ENCODE data around the gene S100A9. TPM values are rescaled to one million over a fixed set of nuclear protein-coding genes. Genes with fewer than 3 reads are reported as not detected.

The S100A9 gene
- polyA plus RNA-seq, 3 donors: 20,498 to 43,602 (median 40,800) TPM

DNA sequence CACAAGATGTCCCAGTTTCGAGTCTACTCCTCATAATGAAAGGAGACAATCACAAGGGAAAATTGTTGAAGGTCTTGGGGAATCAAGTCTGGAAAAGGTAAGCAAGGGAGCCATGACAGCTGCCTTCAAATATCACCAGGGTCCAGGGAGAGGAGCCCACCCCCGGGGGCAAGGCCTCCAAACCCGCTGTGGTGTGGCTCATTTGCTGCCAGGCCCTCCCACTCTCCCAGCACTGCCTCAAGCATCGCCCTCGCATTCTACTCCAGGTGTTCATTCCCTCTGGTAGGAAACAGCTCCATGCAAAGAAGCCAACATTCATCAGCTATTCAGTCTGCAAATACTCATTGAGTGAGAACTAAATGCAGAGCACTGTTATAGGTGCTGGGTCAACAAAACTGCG lies 8.6 kb downstream of the S100A9 start:
- Histone ChIP-seq H3K4me2 (replicated peaks; ENCODE audit: extremely low read depth, low read length, poor library complexity, severe bottlenecking) (peak overlapping the region; percentile 54), H3K9ac (ENCODE audit: insufficient read depth, low read length, poor library complexity, severe bottlenecking) (no peak overlapping the region), H3K79me2 (ENCODE audit: insufficient read depth, low read length) (peaks cover 56% of the 10 kb centered on the region), H2AFZ (ENCODE audit: insufficient read depth, low read depth, low read length, poor library complexity, severe bottlenecking) (no peak overlapping the region), H4K20me1 (ENCODE audit: insufficient read depth, low read length) (peaks cover 4% of the 10 kb centered on the region), H3K36me3 (replicated peaks in 1 of 2; ENCODE audit: control insufficient read depth in 1 of 2, insufficient read depth in 2 of 2, low read length in 2 of 2) (no peaks in the 10 kb centered on the region), H3K9me3 (replicated peaks in 1 of 2; ENCODE audit: control insufficient read depth in 1 of 2, insufficient read depth in 1 of 2, low read length in 2 of 2) (no peaks in the 10 kb centered on the region), H3K4me3 (replicated peaks in 1 of 3; ENCODE audit: low read depth in 2 of 3, low read length in 3 of 3) (peak overlapping the region in 1 of 3 experiments; percentile 24), H3K4me1 (ENCODE audit: control insufficient read depth in 1 of 2, insufficient read depth in 2 of 2, low read length in 2 of 2) (peaks cover 97 to 100% of the 10 kb centered on the region in 2 donors), H3K27me3 (ENCODE audit: control insufficient read depth in 2 of 2, insufficient read depth in 2 of 2, low read length in 2 of 2) (no peaks in the 10 kb centered on the region), H3K27ac (ENCODE audit: low read depth in 1 of 2, low read length in 2 of 2) (peak overlapping the region; percentile 78 to 85)
- H3K9me3 Mint-ChIP-seq: peaks cover 0 to 3% (median 1%) of the 10 kb centered on the region in 7 donors
- TF ChIP-seq, protein P1, sequence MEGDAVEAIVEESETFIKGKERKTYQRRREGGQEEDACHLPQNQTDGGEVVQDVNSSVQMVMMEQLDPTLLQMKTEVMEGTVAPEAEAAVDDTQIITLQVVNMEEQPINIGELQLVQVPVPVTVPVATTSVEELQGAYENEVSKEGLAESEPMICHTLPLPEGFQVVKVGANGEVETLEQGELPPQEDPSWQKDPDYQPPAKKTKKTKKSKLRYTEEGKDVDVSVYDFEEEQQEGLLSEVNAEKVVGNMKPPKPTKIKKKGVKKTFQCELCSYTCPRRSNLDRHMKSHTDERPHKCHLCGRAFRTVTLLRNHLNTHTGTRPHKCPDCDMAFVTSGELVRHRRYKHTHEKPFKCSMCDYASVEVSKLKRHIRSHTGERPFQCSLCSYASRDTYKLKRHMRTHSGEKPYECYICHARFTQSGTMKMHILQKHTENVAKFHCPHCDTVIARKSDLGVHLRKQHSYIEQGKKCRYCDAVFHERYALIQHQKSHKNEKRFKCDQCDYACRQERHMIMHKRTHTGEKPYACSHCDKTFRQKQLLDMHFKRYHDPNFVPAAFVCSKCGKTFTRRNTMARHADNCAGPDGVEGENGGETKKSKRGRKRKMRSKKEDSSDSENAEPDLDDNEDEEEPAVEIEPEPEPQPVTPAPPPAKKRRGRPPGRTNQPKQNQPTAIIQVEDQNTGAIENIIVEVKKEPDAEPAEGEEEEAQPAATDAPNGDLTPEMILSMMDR (IDR thresholded peaks at IDR 0.05): no peak
- peaks cover 99% of the 10 kb centered on the region for H3K4me1 Mint-ChIP-seq
- peaks cover 5 to 16% of the 10 kb centered on the region in 2 donors for H3K36me3 Mint-ChIP-seq
- H3K4me3 Mint-ChIP-seq: no peak overlapping the region
- peaks cover 0 to 1% (median 0%) of the 10 kb centered on the region in 3 donors for H3K27me3 Mint-ChIP-seq (ENCODE audit: low read depth in 3 of 3)
- H3K27ac Mint-ChIP-seq: peak overlapping the region; percentile 68 to 98 (median 94)
- intact Hi-C loops (cut with micrococcal nuclease): loop anchor here in 1 of 2 donors (10.0 kb wide), 1 partner anchor 209 kb away; no protein-coding TSS in a partner anchor
- 100% methylated on average over 1 of the region's 6 CpGs for WGBS (ENCODE audit: insufficient coverage)
- peak in 1 of 3 donors; percentile 1 for DNase-seq

DNA sequence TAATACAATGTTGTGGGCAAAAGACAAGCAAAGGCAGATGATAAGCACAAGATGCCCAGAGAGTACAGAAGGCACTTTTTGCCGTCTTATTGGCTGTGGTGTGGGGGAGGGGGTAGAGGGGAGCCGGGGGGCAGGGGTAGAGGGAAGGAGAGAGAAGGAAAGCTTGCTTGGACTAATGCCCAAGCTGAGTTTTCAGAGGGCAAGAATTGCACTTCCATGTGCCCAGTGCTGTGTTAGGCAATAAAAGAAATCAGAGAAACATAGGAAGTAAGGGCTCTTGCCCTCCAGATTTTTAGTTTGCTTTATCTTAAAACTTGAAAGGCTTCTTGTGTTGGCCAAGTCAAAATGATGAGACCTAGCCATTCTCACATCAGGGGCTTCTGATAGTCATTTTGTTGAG lies 9.4 kb downstream of the S100A9 start:
- WGBS (ENCODE audit: insufficient coverage): 0% methylated on average over 1 of the region's 2 CpGs
- no peaks in the 10 kb centered on the region for H3K27me3 ChIP-seq (ENCODE audit: control insufficient read depth in 2 of 2, insufficient read depth in 2 of 2, low read length in 2 of 2)
- Mint-ChIP-seq H3K27ac (peak overlapping the region; percentile 70 to 98 (median 94)), H3K4me1 (peaks cover 99% of the 10 kb centered on the region), H3K27me3 (ENCODE audit: low read depth in 3 of 3) (peaks cover 0 to 1% (median 0%) of the 10 kb centered on the region in 3 donors), H3K9me3 (peaks cover 0 to 6% (median 1%) of the 10 kb centered on the region in 7 donors), H3K4me3 (peak overlapping the region in 1 of 2 donors; percentile 32), H3K36me3 (peaks cover 9 to 21% of the 10 kb centered on the region in 2 donors)
- H3K4me2 ChIP-seq (replicated peaks; ENCODE audit: extremely low read depth, low read length, poor library complexity, severe bottlenecking): peak overlapping the region; percentile 54
- peaks cover 99 to 100% of the 10 kb centered on the region in 2 donors for H3K4me1 ChIP-seq (ENCODE audit: control insufficient read depth in 1 of 2, insufficient read depth in 2 of 2, low read length in 2 of 2)
- intact Hi-C loops (cut with micrococcal nuclease): loop anchor here in 1 of 2 donors (10.0 kb wide), 1 partner anchor 208 kb away; no protein-coding TSS in a partner anchor
- H3K79me2 ChIP-seq (ENCODE audit: insufficient read depth, low read length): peaks cover 56% of the 10 kb centered on the region
- H3K27ac ChIP-seq (ENCODE audit: low read depth in 1 of 2, low read length in 2 of 2): peak overlapping the region; percentile 78 to 85
- H3K4me3 ChIP-seq (replicated peaks in 1 of 3; ENCODE audit: low read depth in 2 of 3, low read length in 3 of 3): peak overlapping the region in 1 of 3 experiments; percentile 54
- no peaks in the 10 kb centered on the region for H4K20me1 ChIP-seq (ENCODE audit: insufficient read depth, low read length)
- H3K9me3 ChIP-seq (replicated peaks in 1 of 2; ENCODE audit: control insufficient read depth in 1 of 2, insufficient read depth in 1 of 2, low read length in 2 of 2): no peaks in the 10 kb centered on the region
- no peaks in the 10 kb centered on the region for H3K36me3 ChIP-seq (replicated peaks in 1 of 2; ENCODE audit: control insufficient read depth in 1 of 2, insufficient read depth in 2 of 2, low read length in 2 of 2)
- TF ChIP-seq, protein P1 (IDR thresholded peaks at IDR 0.05): no peak
- no peak overlapping the region for H3K9ac ChIP-seq (ENCODE audit: insufficient read depth, low read length, poor library complexity, severe bottlenecking)
- H2AFZ ChIP-seq (ENCODE audit: insufficient read depth, low read depth, low read length, poor library complexity, severe bottlenecking): peak overlapping the region; percentile 20
- DNase-seq: peak in 1 of 3 donors; percentile 41
